NCI-H526 treated with DMSO at 0.1 percent for 48 hours (cell line): Measurements from ENCODE around the gene MRPL39.

ENCODE experiments used
- DNase-seq: peaks from one replicate; lab custom pipeline; 2025; lab: John Stamatoyannopoulos, UW

The MRPL39 gene

DNA sequence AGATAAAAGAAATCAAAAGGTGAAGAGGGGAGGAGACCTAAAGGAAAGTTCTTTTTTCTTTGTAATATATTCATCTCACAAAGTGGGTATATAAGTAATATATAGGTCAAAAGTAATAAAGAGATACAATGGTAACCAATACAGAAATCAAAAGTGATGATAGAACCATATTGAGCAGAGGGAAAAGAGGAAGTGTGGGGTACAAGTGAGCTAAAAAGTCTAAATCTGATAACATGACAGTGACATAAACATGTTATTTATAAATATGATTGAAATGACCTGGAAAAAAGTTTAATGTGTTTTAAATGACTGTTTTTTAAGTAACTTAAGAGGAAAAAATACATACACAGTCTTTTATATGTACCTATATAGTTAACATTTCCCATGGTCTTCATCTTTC is 70.5 kb downstream of the MRPL39 start:
- no peak for DNase-seq

DNA sequence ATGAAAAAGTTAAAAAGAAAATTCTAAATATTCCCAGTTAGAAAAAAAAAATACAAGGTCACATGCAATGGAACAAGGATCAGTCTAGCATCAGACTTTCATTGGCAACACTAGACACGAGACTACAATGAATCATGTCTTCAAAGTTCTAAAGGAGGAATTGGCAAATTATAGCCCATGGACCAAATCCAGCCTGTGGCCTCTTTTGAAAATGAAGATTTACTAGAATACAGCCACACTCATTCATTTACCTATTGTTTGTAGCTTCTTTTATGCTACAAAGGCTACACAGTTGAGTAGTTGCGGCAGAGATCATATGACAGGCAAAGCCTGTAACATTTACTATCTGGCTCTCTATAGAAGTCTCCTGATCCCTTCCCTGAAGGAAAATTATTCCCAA is 71.4 kb downstream of the MRPL39 start:
- DNase-seq, result no peak
